Measurements from ENCODE around the gene CEPT1. TPM values are rescaled to one million over a fixed set of nuclear protein-coding genes. Genes with fewer than 3 reads are reported as not detected.

Gene CEPT1
- total RNA-seq, 4 donors from 2014 or later, result 60.5 to 78.0 (median 72.8) TPM

- no peak for TF ChIP-seq CTCF (IDR thresholded peaks at IDR 0.05; ENCODE audit: low read depth)
Observed at GRCh38 chr1:111183308-111184069, 43.5 kb downstream of the CEPT1 start.

- no peak for TF ChIP-seq CTCF (IDR thresholded peaks at IDR 0.05; ENCODE audit: low read depth)
Observed at GRCh38 chr1:111184663-111185062, 44.6 kb downstream of the CEPT1 start.

- TF ChIP-seq CTCF (IDR thresholded peaks at IDR 0.05; ENCODE audit: low read depth), result no peak
Observed at GRCh38 chr1:111190931-111191451, 51.0 kb downstream of the CEPT1 start.

GRCh38 chr1:111191496-111191895 is 51.5 kb downstream of the CEPT1 start:
- no peak for TF ChIP-seq CTCF (IDR thresholded peaks at IDR 0.05; ENCODE audit: low read depth)

- no peak for TF ChIP-seq CTCF (IDR thresholded peaks at IDR 0.05; ENCODE audit: low read depth)
Observed at GRCh38 chr1:111192074-111192473, 52.1 kb downstream of the CEPT1 start.

GRCh38 chr1:111192658-111193519 is 52.9 kb downstream of the CEPT1 start:
- TF ChIP-seq CTCF (IDR thresholded peaks at IDR 0.05; ENCODE audit: low read depth), result no peak

Data from subcutaneous adipose tissue (tissue), 4 donors.